GM23248 (cell line): ENCODE measurements around the gene ADAMTS17. TPM values are rescaled to one million over a fixed set of nuclear protein-coding genes. Genes with fewer than 3 reads are reported as not detected.

Experiments
- DNase-seq: peaks from one replicate; pipeline ENCODE4 v3.0.0-alpha.2; 2015
- H2AFZ ChIP-seq: fragments of 200-600 bp; sonication (generic); 2 replicates; pipeline ENCODE4 v1.6.1; 2016; ENCODE audit warnings: antibody characterized with exemption
- H3F3A ChIP-seq: fragments of 200-600 bp; sonication (generic); 2 replicates; pipeline ENCODE4 v1.6.1; 2016; ENCODE audit warnings: mild to moderate bottlenecking, antibody characterized with exemption, mixed run types; ENCODE audit not compliant: insufficient read depth
- H3K27ac ChIP-seq: fragments of 200-600 bp; sonication (generic); 2 replicates; pipeline ENCODE4 v1.5.1; 2016; ENCODE audit warnings: mild to moderate bottlenecking
- H3K27me3 ChIP-seq: fragments of 200-600 bp; sonication (generic); replicated peaks from 2 replicates; pipeline ENCODE4 v1.6.1; 2016; ENCODE audit warnings: mild to moderate bottlenecking; ENCODE audit not compliant: insufficient read depth
- H3K36me3 ChIP-seq: fragments of 200-600 bp; sonication (generic); 2 replicates; pipeline ENCODE4 v1.6.1; 2016; ENCODE audit warnings: low read depth, mild to moderate bottlenecking
- H3K4me1 ChIP-seq: fragments of 200-600 bp; sonication (generic); 2 replicates; pipeline ENCODE4 v1.6.1; 2016; ENCODE audit warnings: mild to moderate bottlenecking; ENCODE audit not compliant: insufficient read depth
- H3K4me2 ChIP-seq: fragments of 200-600 bp; sonication (generic); one replicate; pipeline ENCODE4 v1.6.1; 2016; ENCODE audit warnings: mild to moderate bottlenecking; ENCODE audit not compliant: unreplicated experiment
- H3K4me3 ChIP-seq: fragments of 200-600 bp; sonication (generic); 2 replicates; pipeline ENCODE4 v1.5.1; 2016; ENCODE audit warnings: mild to moderate bottlenecking
- H3K79me2 ChIP-seq: fragments of 200-600 bp; sonication (generic); 2 replicates; pipeline ENCODE4 v1.6.1; 2016; ENCODE audit warnings: mild to moderate bottlenecking; ENCODE audit not compliant: insufficient read depth
- H3K9ac ChIP-seq: fragments of 200-600 bp; sonication (generic); 2 replicates; pipeline ENCODE4 v1.6.1; 2016; ENCODE audit warnings: mild to moderate bottlenecking
- H3K9me2 ChIP-seq: fragments of 200-600 bp; sonication (generic); 2 replicates; pipeline ENCODE4 v1.6.1; 2016; ENCODE audit warnings: mixed run types, mild to moderate bottlenecking, moderate library complexity; ENCODE audit not compliant: insufficient read depth
- H3K9me3 ChIP-seq: fragments of 200-600 bp; sonication (generic); one replicate; pipeline ENCODE4 v1.6.1; 2017; ENCODE audit warnings: low read depth
- H4K20me1 ChIP-seq: fragments of 200-600 bp; sonication (generic); 2 replicates; pipeline ENCODE4 v1.6.0; 2016; ENCODE audit not compliant: insufficient read depth
- EZH2 ChIP-seq: fragments of 200-600 bp; sonication (generic); IDR thresholded peaks from 2 replicates; pipeline ENCODE4 v1.6.1; 2018; ENCODE audit warnings: antibody characterized with exemption, mild to moderate bottlenecking; ENCODE audit not compliant: insufficient read depth, poor library complexity, severe bottlenecking
- EZH2phosphoT487 ChIP-seq: fragments of 200-600 bp; sonication (generic); IDR thresholded peaks from 2 replicates; pipeline ENCODE4 v1.6.1; 2018; ENCODE audit warnings: antibody characterized with exemption, moderate library complexity, mild to moderate bottlenecking, low read depth; ENCODE audit not compliant: insufficient read depth
- WGBS, 2 experiments: methylation state at CpG; one replicate each; pipeline ENCODE4 v1.1.6; 2015 to 2017; ENCODE audit warnings: low lambda C conversion rate in 2 of 2, low coverage in 1 of 2; ENCODE audit errors: missing lambda C conversion rate in 2 of 2; 5-methylcytosine and 5-hydroxymethylcytosine counted together
- in situ Hi-C: fragments of 300-500 bp; cut with MboI; formaldehyde crosslinking; loops from 2 replicates; pipeline ENCODE4 v1.15.0; 2020
- polyA plus RNA-seq: library from polyadenylated mRNA; unstranded; fragments of >200 nt; fragmentation: Nextera tagmentation; extraction: Ambion mirVana; gene quantifications from 2 replicates; pipeline ENCODE4 v1.2.1, GENCODE V29; 2016
- total RNA-seq: library from RNA; depleted of rRNA; stranded (reverse); fragments of >200 nt; shearing (Covaris generic); gene quantifications from 2 replicates; pipeline ENCODE4 v1.2.3, GENCODE V29; 2014

Gene ADAMTS17
- total and polyA plus RNA-seq, 2 experiments from 2014 or later = not detected

GRCh38 chr15:100060276-100060926 is 281.4 kb downstream of the ADAMTS17 start:
- H3K27ac ChIP-seq = no peak overlapping the region
- H3F3A ChIP-seq = no peaks in the 10 kb centered on the region
- H2AFZ ChIP-seq = no peak overlapping the region
- H3K4me1 ChIP-seq = no peaks in the 10 kb centered on the region
- no peaks in the 10 kb centered on the region for H3K27me3 ChIP-seq
- H3K9me3 ChIP-seq = no peaks in the 10 kb centered on the region
- in situ Hi-C loops = no loop called here
- H3K79me2 ChIP-seq = no peaks in the 10 kb centered on the region
- no peak overlapping the region for H3K4me3 ChIP-seq
- no peak overlapping the region for H3K9ac ChIP-seq
- H3K4me2 ChIP-seq = no peak overlapping the region
- H3K9me2 ChIP-seq = no peaks in the 10 kb centered on the region
- no peaks in the 10 kb centered on the region for H4K20me1 ChIP-seq
- H3K36me3 ChIP-seq = no peaks in the 10 kb centered on the region
- DNase-seq = peak; percentile 7
- WGBS, 2 experiments = 22 to 23% methylated on average over 10 of the region's 10 CpGs
- TF ChIP-seq EZH2phosphoT487 (no peak), EZH2 (no peak)

GRCh38 chr15:100059521-100059920 is 282.3 kb downstream of the ADAMTS17 start:
- H3K9me3 ChIP-seq = no peaks in the 10 kb centered on the region
- no peaks in the 10 kb centered on the region for H3K9me2 ChIP-seq
- H3K79me2 ChIP-seq = no peaks in the 10 kb centered on the region
- no peaks in the 10 kb centered on the region for H3K27me3 ChIP-seq
- no peaks in the 10 kb centered on the region for H3K4me1 ChIP-seq
- H3K4me3 ChIP-seq = no peak overlapping the region
- no peak overlapping the region for H3K9ac ChIP-seq
- TF ChIP-seq EZH2phosphoT487 (no peak), EZH2 (no peak)
- 46 to 62% methylated on average over 4 of the region's 4 CpGs for WGBS, 2 experiments
- H3K27ac ChIP-seq = no peak overlapping the region
- in situ Hi-C loops = no loop called here
- H2AFZ ChIP-seq = no peak overlapping the region
- H3F3A ChIP-seq = no peaks in the 10 kb centered on the region
- no peak overlapping the region for H3K4me2 ChIP-seq
- H4K20me1 ChIP-seq = no peaks in the 10 kb centered on the region
- no peak for DNase-seq
- no peaks in the 10 kb centered on the region for H3K36me3 ChIP-seq

- in situ Hi-C loops = no loop called here
- H3K4me3 ChIP-seq = no peak overlapping the region
- H3K79me2 ChIP-seq = no peaks in the 10 kb centered on the region
- H4K20me1 ChIP-seq = no peaks in the 10 kb centered on the region
- H3K27me3 ChIP-seq = no peaks in the 10 kb centered on the region
- no peak overlapping the region for H2AFZ ChIP-seq
- no peaks in the 10 kb centered on the region for H3K36me3 ChIP-seq
- no peak overlapping the region for H3K4me2 ChIP-seq
- H3K9me2 ChIP-seq = no peaks in the 10 kb centered on the region
- no peak for TF ChIP-seq EZH2phosphoT487
- no peaks in the 10 kb centered on the region for H3K4me1 ChIP-seq
- H3F3A ChIP-seq = no peaks in the 10 kb centered on the region
- H3K27ac ChIP-seq = no peak overlapping the region
- H3K9me3 ChIP-seq = no peaks in the 10 kb centered on the region
- 39 to 57% methylated on average over 12 of the region's 12 CpGs for WGBS, 2 experiments
- H3K9ac ChIP-seq = no peak overlapping the region
- no peak for DNase-seq
Observed at GRCh38 chr15:100059094-100059493, 282.7 kb downstream of the ADAMTS17 start.

GRCh38 chr15:100058458-100058857 is 283.3 kb downstream of the ADAMTS17 start:
- Histone ChIP-seq H3K9me3 (no peaks in the 10 kb centered on the region), H2AFZ (no peak overlapping the region), H3K79me2 (no peaks in the 10 kb centered on the region), H3K9ac (no peak overlapping the region), H4K20me1 (no peaks in the 10 kb centered on the region), H3K4me3 (no peak overlapping the region), H3K4me2 (no peak overlapping the region), H3K27ac (no peak overlapping the region), H3K4me1 (no peaks in the 10 kb centered on the region), H3K36me3 (no peaks in the 10 kb centered on the region), H3K9me2 (no peaks in the 10 kb centered on the region), H3F3A (no peaks in the 10 kb centered on the region), H3K27me3 (no peaks in the 10 kb centered on the region)
- in situ Hi-C loops = no loop called here
- DNase-seq = no peak
- no peak for TF ChIP-seq EZH2
- 56 to 59% methylated on average over 11 of the region's 11 CpGs for WGBS, 2 experiments

- Histone ChIP-seq H3K4me3 (no peak overlapping the region), H3F3A (no peaks in the 10 kb centered on the region), H3K36me3 (no peaks in the 10 kb centered on the region), H3K4me2 (no peak overlapping the region), H3K4me1 (no peaks in the 10 kb centered on the region), H3K27me3 (no peaks in the 10 kb centered on the region), H3K9me2 (no peaks in the 10 kb centered on the region), H3K9ac (no peak overlapping the region), H4K20me1 (no peaks in the 10 kb centered on the region), H3K27ac (no peak overlapping the region), H2AFZ (no peak overlapping the region), H3K79me2 (no peaks in the 10 kb centered on the region), H3K9me3 (no peaks in the 10 kb centered on the region)
- 48 to 54% methylated on average over 8 of the region's 8 CpGs for WGBS, 2 experiments
- TF ChIP-seq EZH2 (no peak), EZH2phosphoT487 (no peak)
- in situ Hi-C loops = no loop called here
- DNase-seq = no peak
Observed at GRCh38 chr15:100057281-100057680, 284.5 kb downstream of the ADAMTS17 start.
